IPS-18a (cell line): Measurements from ENCODE around the gene FAM72A.
A peak's percentile ranks its signal among the peaks of the same experiment; 100 is the strongest.
"Not testable (repeated sequence)": the region's sequence is repeated elsewhere in the genome, so short reads cannot be mapped to it uniquely, and the experiment has no call there.

Experiments used
- H3K27ac ChIP-seq: one replicate; pipeline ENCODE4 v1.5.1; 2013; ENCODE audit warnings: low read length
- H3K27me3 ChIP-seq: one replicate; pipeline ENCODE4 v1.6.1; 2013; ENCODE audit warnings: mild to moderate bottlenecking, low read length; ENCODE audit not compliant: control insufficient read depth, insufficient read depth
- H3K36me3 ChIP-seq: one replicate; pipeline ENCODE4 v1.6.1; 2013; ENCODE audit warnings: low read depth, low read length; ENCODE audit not compliant: control insufficient read depth
- H3K4me1 ChIP-seq: one replicate; pipeline ENCODE4 v1.6.1; 2013; ENCODE audit warnings: low read depth, low read length; ENCODE audit not compliant: control insufficient read depth
- H3K4me3 ChIP-seq: one replicate; pipeline ENCODE4 v1.5.1; 2013; ENCODE audit warnings: low read length
- H3K9ac ChIP-seq: one replicate; pipeline ENCODE4 v1.6.1; 2013; ENCODE audit warnings: mild to moderate bottlenecking, low read length, moderate library complexity
- H3K9me3 ChIP-seq: one replicate; pipeline ENCODE4 v1.6.1; 2013; ENCODE audit warnings: low read depth, low read length; ENCODE audit not compliant: control insufficient read depth

The FAM72A gene

GRCh38 chr1:206202789-206203363 is at the start of gene FAM72A:
Gene FAM72A (minus strand): TSS chr1:206202839. CDS start chr1:206202025, 814 bp downstream.
- not testable (repeated sequence) for H3K27me3 ChIP-seq, H3K9me3 ChIP-seq, H3K27ac ChIP-seq, H3K4me1 ChIP-seq, H3K9ac ChIP-seq, H3K36me3 ChIP-seq
- peak within 1 kb of the TSS; percentile 33 for H3K4me3 ChIP-seq

- not testable (repeated sequence) for H3K9ac ChIP-seq, H3K27ac ChIP-seq, H3K4me1 ChIP-seq, H3K9me3 ChIP-seq, H3K36me3 ChIP-seq, H3K4me3 ChIP-seq, H3K27me3 ChIP-seq
Observed at GRCh38 chr1:206250953-206251681, 48.5 kb upstream of the FAM72A start.

GRCh38 chr1:206246129-206246886 is 43.7 kb upstream of the FAM72A start:
- H3K9me3 ChIP-seq, H3K4me1 ChIP-seq, H3K27ac ChIP-seq, H3K9ac ChIP-seq, H3K36me3 ChIP-seq, H3K27me3 ChIP-seq, H3K4me3 ChIP-seq: not testable (repeated sequence)

GRCh38 chr1:206245479-206245878 is 42.8 kb upstream of the FAM72A start:
- H3K4me3 ChIP-seq, result not testable (repeated sequence)

GRCh38 chr1:206243335-206243734 is 40.7 kb upstream of the FAM72A start:
- not testable (repeated sequence) for H3K27me3 ChIP-seq, H3K27ac ChIP-seq, H3K36me3 ChIP-seq, H3K4me3 ChIP-seq, H3K9ac ChIP-seq, H3K9me3 ChIP-seq, H3K4me1 ChIP-seq

More at GRCh38 chr1:206245479-206245878, 42.8 kb upstream of the FAM72A start:
- H3K9me3 ChIP-seq, H3K27ac ChIP-seq, H3K9ac ChIP-seq, H3K4me1 ChIP-seq, H3K27me3 ChIP-seq, H3K36me3 ChIP-seq: not testable (repeated sequence)

- H3K4me1 ChIP-seq, H3K36me3 ChIP-seq, H3K9ac ChIP-seq, H3K27me3 ChIP-seq, H3K9me3 ChIP-seq, H3K4me3 ChIP-seq, H3K27ac ChIP-seq: not testable (repeated sequence)
Observed at GRCh38 chr1:206240288-206240687, 37.6 kb upstream of the FAM72A start.

- H3K4me1 ChIP-seq, H3K36me3 ChIP-seq, H3K9me3 ChIP-seq, H3K27me3 ChIP-seq, H3K27ac ChIP-seq, H3K4me3 ChIP-seq, H3K9ac ChIP-seq: not testable (repeated sequence)
Observed at GRCh38 chr1:206235190-206235589, 32.6 kb upstream of the FAM72A start.

- not testable (repeated sequence) for H3K9ac ChIP-seq, H3K4me1 ChIP-seq, H3K9me3 ChIP-seq, H3K4me3 ChIP-seq, H3K27ac ChIP-seq, H3K27me3 ChIP-seq, H3K36me3 ChIP-seq
Observed at GRCh38 chr1:206234189-206234916, 31.7 kb upstream of the FAM72A start.

GRCh38 chr1:206232970-206233645 is 30.5 kb upstream of the FAM72A start:
- not testable (repeated sequence) for H3K4me3 ChIP-seq, H3K9me3 ChIP-seq, H3K36me3 ChIP-seq

GRCh38 chr1:206231989-206232388 is 29.4 kb upstream of the FAM72A start:
- not testable (repeated sequence) for H3K36me3 ChIP-seq, H3K27me3 ChIP-seq, H3K4me1 ChIP-seq, H3K27ac ChIP-seq, H3K4me3 ChIP-seq, H3K9me3 ChIP-seq, H3K9ac ChIP-seq

More at GRCh38 chr1:206232970-206233645, 30.5 kb upstream of the FAM72A start:
- H3K27ac ChIP-seq, H3K27me3 ChIP-seq, H3K9ac ChIP-seq, H3K4me1 ChIP-seq: not testable (repeated sequence)

GRCh38 chr1:206229286-206229685 is 26.6 kb upstream of the FAM72A start:
- H3K27me3 ChIP-seq, H3K36me3 ChIP-seq, H3K4me1 ChIP-seq, H3K4me3 ChIP-seq, H3K9me3 ChIP-seq, H3K27ac ChIP-seq, H3K9ac ChIP-seq: not testable (repeated sequence)
